Amygdala (tissue), 56 donors: ENCODE measurements around the gene CEP290.
A peak's percentile ranks its signal among the peaks of the same experiment; 100 is the strongest.
"Not testable (repeated sequence)": the region's sequence is repeated elsewhere in the genome, so short reads cannot be mapped to it uniquely, and the experiment has no call there.

Source experiments
- DNase-seq, 56 donors: peaks; one replicate each; lab custom pipeline; 2025; lab: John Stamatoyannopoulos, UW

Gene CEP290

GRCh38 chr12:88052686-88053085 is 89.2 kb downstream of the CEP290 start:
- DNase-seq = peak in 19 of 56 donors; percentile 2 to 53 (median 17)

GRCh38 chr12:88044035-88044434 is 97.9 kb downstream of the CEP290 start:
- DNase-seq = no peak

DNA sequence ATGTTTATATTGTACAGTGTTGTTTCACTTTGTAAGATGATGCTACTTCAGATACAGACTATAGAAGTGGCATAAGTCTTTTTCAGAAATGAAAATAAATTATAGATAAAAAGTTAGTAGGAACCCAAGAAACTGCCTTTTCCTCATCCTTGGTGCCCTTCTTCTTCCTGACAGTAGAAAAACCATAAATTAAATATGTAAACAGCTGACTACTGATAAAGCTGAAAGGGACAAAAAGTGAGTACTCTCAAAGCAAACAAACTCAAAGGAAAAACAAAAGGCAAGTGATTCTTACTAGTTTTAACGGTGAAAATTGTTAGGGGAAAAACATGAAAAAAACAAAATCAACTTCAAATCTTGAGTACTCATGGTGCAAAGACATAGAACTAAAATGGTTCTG is 104.1 kb downstream of the CEP290 start:
- no peak for DNase-seq

DNA sequence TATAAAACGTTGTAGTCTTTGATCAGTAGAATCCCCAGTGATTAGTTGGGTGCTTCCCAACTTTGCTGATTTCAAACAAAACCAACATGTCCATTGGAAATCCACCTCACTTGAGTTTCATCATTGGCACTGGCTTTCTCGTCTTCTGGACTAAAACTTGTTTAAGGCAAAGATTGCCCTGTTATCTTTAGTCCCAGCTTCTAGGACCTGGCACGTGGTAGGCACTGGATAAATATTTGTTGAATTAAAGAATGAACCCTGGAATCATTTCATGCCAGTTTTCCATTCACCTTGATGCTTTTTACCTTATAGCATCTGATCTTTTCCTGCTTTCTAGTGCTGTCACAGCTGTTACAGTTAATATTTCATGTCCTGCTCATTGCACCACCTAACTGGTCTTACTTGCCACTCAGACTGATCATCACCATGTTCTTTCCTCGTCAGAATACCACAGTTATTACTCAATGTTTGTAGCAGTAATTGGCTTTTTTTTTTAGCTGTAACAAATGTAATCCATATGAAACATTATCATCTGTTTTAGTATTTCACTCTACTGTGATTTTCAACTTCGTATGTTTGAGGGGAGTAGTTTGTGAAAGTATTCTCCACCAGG is 105.4 kb downstream of the CEP290 start:
- DNase-seq = no peak

DNA sequence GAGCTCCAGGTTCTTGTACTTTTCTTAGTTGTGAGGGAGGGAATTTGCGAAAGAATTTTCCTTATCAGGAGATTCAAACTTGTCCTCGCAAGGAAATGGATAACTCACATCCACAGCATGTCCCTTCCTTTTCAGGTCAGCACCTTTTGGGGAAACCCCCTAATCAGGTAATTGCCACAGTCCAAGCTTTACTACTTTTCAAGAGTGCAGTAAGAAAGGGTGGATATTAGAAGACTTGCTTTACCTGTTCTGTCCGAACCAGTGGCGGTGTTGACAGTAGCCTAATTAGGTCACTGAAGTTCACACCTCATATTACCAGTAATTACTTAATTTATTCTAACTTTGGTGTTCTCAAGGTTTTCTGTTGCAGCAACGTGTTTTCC is 106.0 kb downstream of the CEP290 start:
- no peak for DNase-seq

- peak; percentile 32 to 95 (median 84) for DNase-seq
These were observed 106.5 kb downstream of the CEP290 start for GRCh38 chr12:88035271-88035906.

DNA sequence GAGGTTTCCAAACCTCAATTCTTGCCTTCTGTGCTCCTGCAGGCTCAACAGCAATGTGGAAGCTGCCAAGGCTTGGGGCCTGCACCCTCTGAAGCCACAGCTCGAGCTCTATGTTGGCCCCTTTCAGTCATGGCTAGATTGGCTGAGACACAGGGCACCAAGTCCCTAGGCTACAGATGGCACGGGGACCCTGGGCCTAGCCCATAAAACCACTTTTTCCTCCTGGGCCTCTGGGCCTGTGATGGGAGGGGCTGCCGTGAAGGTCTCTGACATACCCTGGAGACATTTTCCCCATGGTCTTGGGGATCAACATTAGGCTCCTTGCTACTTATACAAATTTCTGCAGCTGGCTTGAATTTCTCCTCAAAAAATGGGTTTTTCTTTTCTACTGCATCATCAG is 110.7 kb downstream of the CEP290 start:
- not testable (repeated sequence) for DNase-seq

- no peak for DNase-seq
These were observed 112.7 kb downstream of the CEP290 start, which contains the start of gene C12orf50 for GRCh38 chr12:88029093-88029665. C12orf50 (minus strand) TSS chr12:88029401; CDS start chr12:88026962, 2,439 bp downstream.

DNA sequence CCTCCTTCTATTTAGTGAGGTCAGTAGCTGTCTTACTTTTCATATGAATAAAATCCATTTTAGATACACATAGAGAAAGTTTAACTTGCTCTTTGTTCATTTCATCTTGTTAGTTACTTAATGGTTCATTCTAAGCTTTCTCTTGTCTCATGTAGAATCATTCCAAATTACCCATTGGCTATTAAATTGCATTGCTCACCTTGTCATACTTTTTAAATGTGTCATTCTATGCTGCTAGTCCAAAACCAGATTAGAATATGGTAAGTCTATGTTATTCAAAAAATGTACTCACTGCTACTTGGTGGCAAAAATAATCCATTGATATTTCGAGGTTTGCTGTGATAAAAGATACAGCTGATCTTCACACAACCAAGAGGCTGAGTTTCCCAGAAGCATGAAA is 115.7 kb downstream of the CEP290 start:
- no peak for DNase-seq

- DNase-seq = no peak
These were observed 123.9 kb downstream of the CEP290 start for GRCh38 chr12:88017964-88018363.

DNA sequence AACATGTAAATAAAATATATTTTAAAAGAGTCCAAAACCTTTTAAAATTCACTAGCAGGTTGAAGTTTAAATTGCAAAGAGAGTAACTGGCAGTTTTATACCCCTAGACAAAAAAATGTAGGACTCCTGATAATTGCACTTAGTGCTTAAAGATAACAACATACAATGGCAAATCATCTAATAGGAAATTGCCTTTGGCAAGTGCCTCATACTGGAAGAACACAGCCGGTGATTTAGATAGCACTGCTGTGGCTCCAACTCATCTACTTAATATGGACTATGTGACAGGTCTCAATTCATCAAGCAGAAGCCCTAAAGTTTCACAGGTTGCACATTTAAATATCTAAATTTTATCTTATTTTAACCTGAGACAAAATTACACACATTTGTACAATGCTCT is 126.1 kb downstream of the CEP290 start:
- DNase-seq = no peak

DNA sequence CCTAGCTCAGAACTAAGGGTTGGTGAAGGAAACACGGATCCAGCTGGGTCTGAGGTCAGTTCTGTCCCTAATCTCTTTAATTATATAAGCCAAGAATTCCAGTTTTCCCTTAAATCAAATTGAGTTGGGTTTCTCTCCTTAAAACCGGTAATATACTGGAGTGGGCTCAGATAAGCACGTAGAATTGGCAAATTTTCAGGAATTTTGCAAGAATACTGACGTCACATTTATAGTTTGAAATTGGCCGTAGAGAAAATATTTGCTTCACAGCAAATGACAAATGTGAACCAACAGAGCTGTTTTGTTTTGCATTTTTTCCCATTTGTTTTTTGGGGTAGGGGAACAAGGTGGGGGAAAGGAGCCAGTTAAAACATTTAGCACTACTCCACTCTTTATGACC is 130.1 kb downstream of the CEP290 start:
- no peak for DNase-seq

- DNase-seq = peak in 1 of 56 donors; percentile 1
These were observed 135.5 kb downstream of the CEP290 start for GRCh38 chr12:88006351-88006750.

DNA sequence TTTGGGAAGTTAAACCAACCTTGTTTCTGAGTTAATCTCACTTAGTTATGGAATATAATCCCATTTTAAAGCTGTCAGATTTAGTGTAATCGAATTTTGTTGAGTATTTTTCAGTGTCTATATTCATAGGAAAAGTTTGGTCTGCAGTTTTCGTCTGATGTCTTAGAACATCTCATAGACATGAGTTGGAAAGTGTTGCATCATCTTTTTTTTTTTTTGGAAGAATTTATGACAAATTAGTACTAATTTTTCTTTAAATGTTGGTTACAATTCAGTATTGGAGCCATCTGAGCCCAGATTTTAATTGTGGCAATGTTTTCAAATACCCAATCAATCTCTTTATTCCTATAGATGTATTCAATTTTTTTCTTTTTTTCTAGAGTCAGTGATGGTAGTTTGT is 140.6 kb downstream of the CEP290 start:
- DNase-seq = no peak
